DND-41 (cell line): Measurements from ENCODE around the gene SDHAF3.

Source experiments
- ATAC-seq: fragments of 200-7000 bp; cut with Tn5 transposase; 3 replicates; pipeline ENCODE4 v1.9.1; 2021; ENCODE audit warnings: low read depth; ENCODE audit not compliant: insufficient read depth
- DNase-seq: peaks from one replicate; pipeline ENCODE4 v3.0.0-alpha.2; 2020
- H2AFZ ChIP-seq: 2 replicates; pipeline ENCODE4 v1.6.0; 2012; ENCODE audit warnings: low read depth, low read length
- H3K27ac ChIP-seq: 2 replicates; pipeline ENCODE4 v1.5.1; 2012; ENCODE audit warnings: low read length, inconsistent platforms
- H3K27me3 ChIP-seq: fragments of 200-600 bp; sonication (generic); 2 replicates; pipeline ENCODE4 v1.6.0; 2012; ENCODE audit warnings: low read length, mild to moderate bottlenecking, inconsistent platforms; ENCODE audit not compliant: insufficient read depth, poor library complexity
- H3K36me3 ChIP-seq: 2 replicates; pipeline ENCODE4 v1.5.1; 2012; ENCODE audit warnings: low read length, inconsistent platforms; ENCODE audit not compliant: insufficient read depth
- H3K4me1 ChIP-seq: 2 replicates; pipeline ENCODE4 v1.5.1; 2012; ENCODE audit warnings: mild to moderate bottlenecking, low read length; ENCODE audit not compliant: insufficient read depth
- H3K4me2 ChIP-seq: 2 replicates; pipeline ENCODE4 v1.6.0; 2012; ENCODE audit warnings: mild to moderate bottlenecking, moderate library complexity, low read length, inconsistent platforms; ENCODE audit not compliant: insufficient read depth
- H3K4me3 ChIP-seq, 2 experiments: fragments of 200-600 bp in 1 of 2; shearing (Covaris generic) in 1 of 2; 2 replicates each; pipeline ENCODE4 v1.5.1; 2012 to 2016; ENCODE audit warnings: inconsistent platforms in 2 of 2, low read length in 2 of 2, mild to moderate bottlenecking in 2 of 2, low read depth in 1 of 2, moderate library complexity in 1 of 2
- H3K79me2 ChIP-seq: 2 replicates; pipeline ENCODE4 v1.6.0; 2012; ENCODE audit warnings: low read length, inconsistent platforms; ENCODE audit not compliant: insufficient read depth
- H3K9ac ChIP-seq: 2 replicates; pipeline ENCODE4 v1.6.0; 2012; ENCODE audit warnings: low read depth, mild to moderate bottlenecking, inconsistent platforms, low read length, moderate library complexity
- H3K9me3 ChIP-seq: 2 replicates; pipeline ENCODE4 v1.5.1; 2012; ENCODE audit warnings: low read length, moderate library complexity, mild to moderate bottlenecking, inconsistent platforms; ENCODE audit not compliant: insufficient read depth, severe bottlenecking
- H4K20me1 ChIP-seq: 2 replicates; pipeline ENCODE4 v1.6.0; 2012; ENCODE audit warnings: low read length; ENCODE audit not compliant: insufficient read depth
- CTCF ChIP-seq: IDR thresholded peaks from 2 replicates; pipeline ENCODE4 v1.5.1; 2012; ENCODE audit warnings: borderline replicate concordance, low read length, moderate library complexity, mild to moderate bottlenecking; ENCODE audit not compliant: poor library complexity, severe bottlenecking; ENCODE audit errors: extremely low read depth
- EZH2 ChIP-seq: IDR thresholded peaks from 3 replicates; pipeline ENCODE4 v1.6.1; 2012; ENCODE audit warnings: borderline replicate concordance, low read depth, mild to moderate bottlenecking, moderate library complexity, low read length, inconsistent platforms; ENCODE audit not compliant: severe bottlenecking

SDHAF3 gene

GRCh38 chr7:97218767-97219166 is 101.3 kb downstream of the SDHAF3 start:
- H2AFZ ChIP-seq: no peak overlapping the region
- H3K36me3 ChIP-seq: no peaks in the 10 kb centered on the region
- H3K9me3 ChIP-seq: no peaks in the 10 kb centered on the region
- no peaks in the 10 kb centered on the region for H3K27me3 ChIP-seq
- H3K27ac ChIP-seq: no peak overlapping the region
- DNase-seq: no peak
- no peak overlapping the region for H3K4me3 ChIP-seq
- no peaks in the 10 kb centered on the region for H4K20me1 ChIP-seq
- H3K4me1 ChIP-seq: no peaks in the 10 kb centered on the region
- H3K79me2 ChIP-seq: no peaks in the 10 kb centered on the region
- no peak overlapping the region for H3K4me2 ChIP-seq
- H3K9ac ChIP-seq: no peak overlapping the region
- ATAC-seq: no peak
- no peak for TF ChIP-seq EZH2
- no peak for TF ChIP-seq CTCF

GRCh38 chr7:97219237-97219636 is 101.7 kb downstream of the SDHAF3 start:
- ATAC-seq (no peak), DNase-seq (no peak)
- H3K9me3 ChIP-seq: no peaks in the 10 kb centered on the region
- no peaks in the 10 kb centered on the region for H4K20me1 ChIP-seq
- no peak overlapping the region for H3K27ac ChIP-seq
- H3K36me3 ChIP-seq: no peaks in the 10 kb centered on the region
- no peaks in the 10 kb centered on the region for H3K79me2 ChIP-seq
- H3K9ac ChIP-seq: no peak overlapping the region
- H3K27me3 ChIP-seq: no peaks in the 10 kb centered on the region
- no peak overlapping the region for H2AFZ ChIP-seq
- H3K4me2 ChIP-seq: no peak overlapping the region
- TF ChIP-seq CTCF (no peak), EZH2 (no peak)
- H3K4me3 ChIP-seq: no peak overlapping the region
- H3K4me1 ChIP-seq: no peaks in the 10 kb centered on the region

GRCh38 chr7:97224316-97224715 is 106.8 kb downstream of the SDHAF3 start:
- ATAC-seq (no peak), DNase-seq (no peak)
- H3K27ac ChIP-seq: no peak overlapping the region
- no peak overlapping the region for H3K9ac ChIP-seq
- H4K20me1 ChIP-seq: no peaks in the 10 kb centered on the region
- no peaks in the 10 kb centered on the region for H3K79me2 ChIP-seq
- no peak overlapping the region for H3K4me3 ChIP-seq
- no peaks in the 10 kb centered on the region for H3K27me3 ChIP-seq
- H3K36me3 ChIP-seq: no peaks in the 10 kb centered on the region
- TF ChIP-seq CTCF: no peak
- TF ChIP-seq EZH2: no peak
- H2AFZ ChIP-seq: no peak overlapping the region
- no peak overlapping the region for H3K4me2 ChIP-seq
- no peaks in the 10 kb centered on the region for H3K4me1 ChIP-seq
- no peaks in the 10 kb centered on the region for H3K9me3 ChIP-seq

GRCh38 chr7:97226541-97226940 is 109.0 kb downstream of the SDHAF3 start:
- H3K4me3 ChIP-seq: no peak overlapping the region
- ATAC-seq (no peak), DNase-seq (no peak)
- no peak for TF ChIP-seq EZH2
- no peak for TF ChIP-seq CTCF
- H3K4me2 ChIP-seq: no peak overlapping the region
- no peak overlapping the region for H2AFZ ChIP-seq
- no peaks in the 10 kb centered on the region for H3K4me1 ChIP-seq
- H3K9ac ChIP-seq: no peak overlapping the region
- H3K27me3 ChIP-seq: peaks cover 3% of the 10 kb centered on the region
- H3K79me2 ChIP-seq: no peaks in the 10 kb centered on the region
- H3K36me3 ChIP-seq: no peaks in the 10 kb centered on the region
- no peaks in the 10 kb centered on the region for H4K20me1 ChIP-seq
- no peak overlapping the region for H3K27ac ChIP-seq
- no peaks in the 10 kb centered on the region for H3K9me3 ChIP-seq
